GM19043 (cell line): Measurements from ENCODE around the gene POU3F2.
A peak's percentile ranks its signal among the peaks of the same experiment; 100 is the strongest.

Experiments
- ATAC-seq: cut with Tn5 transposase; IDR thresholded peaks from one replicate; pipeline ENCODE4 v1.9.1; 2021; ENCODE audit warnings: low read depth; ENCODE audit not compliant: unreplicated experiment

Gene POU3F2

GRCh38 chr6:98834060-98835031 is at the start of gene POU3F2:
Gene POU3F2 (plus strand): TSS chr6:98834574. CDS start chr6:98834874, 300 bp downstream.
- ATAC-seq, result peak; percentile 57

GRCh38 chr6:98787435-98787834 is 46.9 kb upstream of the POU3F2 start:
- no peak for ATAC-seq

- no peak for ATAC-seq
These were observed 46.4 kb upstream of the POU3F2 start for GRCh38 chr6:98787961-98788360.

- no peak for ATAC-seq
These were observed 40.0 kb upstream of the POU3F2 start for GRCh38 chr6:98794307-98794842.

GRCh38 chr6:98797217-98797994 is 37.0 kb upstream of the POU3F2 start:
- no peak for ATAC-seq

- ATAC-seq, result no peak
These were observed 33.5 kb upstream of the POU3F2 start for GRCh38 chr6:98800866-98801265.

GRCh38 chr6:98808541-98809210 is 25.7 kb upstream of the POU3F2 start:
- no peak for ATAC-seq

- no peak for ATAC-seq
These were observed 22.2 kb upstream of the POU3F2 start for GRCh38 chr6:98812220-98812619.

GRCh38 chr6:98816799-98817198 is 17.6 kb upstream of the POU3F2 start:
- no peak for ATAC-seq

GRCh38 chr6:98821756-98822405 is 12.5 kb upstream of the POU3F2 start:
- ATAC-seq, result no peak

GRCh38 chr6:98823428-98824161 is 10.8 kb upstream of the POU3F2 start:
- ATAC-seq, result no peak

GRCh38 chr6:98824162-98824901 is 10.0 kb upstream of the POU3F2 start:
- ATAC-seq, result no peak

GRCh38 chr6:98824902-98825599 is 9.3 kb upstream of the POU3F2 start:
- no peak for ATAC-seq

GRCh38 chr6:98825600-98826230 is 8.7 kb upstream of the POU3F2 start:
- no peak for ATAC-seq

- no peak for ATAC-seq
These were observed 6.8 kb upstream of the POU3F2 start for GRCh38 chr6:98827295-98828159.

GRCh38 chr6:98828211-98828788 is 6.1 kb upstream of the POU3F2 start:
- ATAC-seq, result no peak
